OCI-LY3 (cell line): Measurements from ENCODE around the gene WASHC2A.

Experiments
- CTCF ChIP-seq: fragments of 200-600, 300-600 bp; sonication (generic); IDR thresholded peaks from 2 replicates; pipeline ENCODE4 v1.5.1; 2014; ENCODE audit warnings: antibody characterized with exemption, low read length, low read depth
- EZH2phosphoT487 ChIP-seq: fragments of 200-600 bp; shearing (Covaris generic); IDR thresholded peaks from 2 replicates; pipeline ENCODE4 v1.6.1; 2018; ENCODE audit warnings: antibody characterized with exemption, mixed run types, low read depth

DNA sequence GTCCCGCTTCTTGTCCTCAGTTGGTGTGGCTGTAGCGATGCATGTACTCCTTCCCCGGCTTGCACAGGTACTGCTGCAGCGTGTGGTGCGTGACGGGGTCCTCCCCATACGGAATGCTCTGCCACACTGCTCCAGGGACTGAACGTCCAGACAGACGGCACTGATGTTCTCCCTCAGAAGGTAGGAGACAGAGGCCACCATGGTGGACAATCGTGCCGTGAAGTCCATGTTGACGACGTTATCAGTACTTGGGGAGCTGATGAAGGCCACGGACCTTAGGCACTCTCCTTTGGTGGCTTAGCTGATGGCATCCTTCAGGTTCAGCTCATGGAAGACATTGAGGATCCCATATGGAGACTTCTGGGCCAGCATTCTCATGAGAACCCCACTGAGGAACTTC, 42.1 kb upstream of the WASHC2A start:
- TF ChIP-seq CTCF (no peak), EZH2phosphoT487 (no peak)
